GM23338 (cell line): ENCODE results near the gene RAD23B. TPM values are rescaled to one million over a fixed set of nuclear protein-coding genes. Genes with fewer than 3 reads are reported as not detected.
A peak's percentile ranks its signal among the peaks of the same experiment; 100 is the strongest.

ENCODE experiments used
- ATAC-seq: fragments of 200-7000 bp; cut with Tn5 transposase; 3 replicates; pipeline ENCODE4 v1.9.1; 2020
- DNase-seq: peaks from one replicate; pipeline ENCODE4 v3.0.0-alpha.2; 2015; ENCODE audit warnings: low spot score
- H2AFZ ChIP-seq: fragments of 200-600 bp; sonication (generic); 2 replicates; pipeline ENCODE4 v1.8.0; 2016; ENCODE audit warnings: antibody characterized with exemption, mild to moderate bottlenecking, moderate library complexity
- H3F3A ChIP-seq: fragments of 200-600 bp; sonication (generic); replicated peaks from 2 replicates; pipeline ENCODE4 v1.8.0; 2017; ENCODE audit warnings: antibody characterized with exemption, mixed run types, low read depth
- H3K27ac ChIP-seq: fragments of 200-600 bp; sonication (generic); 2 replicates; pipeline ENCODE4 v1.6.1; 2016; ENCODE audit warnings: low read depth
- H3K27me3 ChIP-seq: fragments of 200-600 bp; sonication (generic); 2 replicates; pipeline ENCODE4 v1.8.0; 2016; ENCODE audit warnings: mild to moderate bottlenecking, mixed run types, moderate library complexity; ENCODE audit not compliant: insufficient read depth
- H3K36me3 ChIP-seq: fragments of 200-600 bp; sonication (generic); 2 replicates; pipeline ENCODE4 v1.8.0; 2016; ENCODE audit warnings: mild to moderate bottlenecking; ENCODE audit not compliant: insufficient read depth
- H3K4me1 ChIP-seq: fragments of 200-600 bp; sonication (generic); 2 replicates; pipeline ENCODE4 v1.8.0; 2016; ENCODE audit warnings: mild to moderate bottlenecking, moderate library complexity; ENCODE audit not compliant: insufficient read depth
- H3K4me2 ChIP-seq: fragments of 200-600 bp; sonication (generic); 2 replicates; pipeline ENCODE4 v1.7.1; 2017; ENCODE audit warnings: mixed run types
- H3K4me3 ChIP-seq: fragments of 200-600 bp; sonication (generic); 2 replicates; pipeline ENCODE4 v1.6.1; 2016; ENCODE audit warnings: mixed run types
- H3K79me2 ChIP-seq: fragments of 200-600 bp; sonication (generic); replicated peaks from 2 replicates; pipeline ENCODE4 v1.8.0; 2017; ENCODE audit warnings: mild to moderate bottlenecking; ENCODE audit not compliant: insufficient read depth
- H3K9me2 ChIP-seq: fragments of 200-600 bp; sonication (generic); 2 replicates; pipeline ENCODE4 v1.8.0; 2017; ENCODE audit not compliant: insufficient read depth
- H4K20me1 ChIP-seq: fragments of 200-600 bp; sonication (generic); replicated peaks from 2 replicates; pipeline ENCODE4 v1.8.0; 2017; ENCODE audit warnings: mild to moderate bottlenecking; ENCODE audit not compliant: insufficient read depth
- H3K27ac Mint-ChIP-seq: 2 replicates; pipeline ENCODE4 v1.8.0; 2020; ENCODE audit warnings: inconsistent platforms, mild to moderate bottlenecking, moderate library complexity, mixed read lengths
- H3K27me3 Mint-ChIP-seq: 3 replicates; pipeline ENCODE4 v1.8.0; 2022; ENCODE audit warnings: low read depth, mild to moderate bottlenecking, moderate library complexity, mixed read lengths, inconsistent platforms; ENCODE audit not compliant: insufficient read depth, poor library complexity
- H3K36me3 Mint-ChIP-seq: 3 replicates; pipeline ENCODE4 v1.8.0; 2021; ENCODE audit warnings: low read depth, mild to moderate bottlenecking, inconsistent platforms, moderate library complexity, mixed read lengths
- H3K4me1 Mint-ChIP-seq: 3 replicates; pipeline ENCODE4 v1.8.0; 2020; ENCODE audit warnings: mild to moderate bottlenecking, inconsistent platforms, mixed read lengths
- H3K4me3 Mint-ChIP-seq: 3 replicates; pipeline ENCODE4 v1.8.0; 2021; ENCODE audit warnings: moderate library complexity, mild to moderate bottlenecking, inconsistent platforms, mixed read lengths
- H3K9me3 Mint-ChIP-seq: 3 replicates; pipeline ENCODE4 v1.8.0; 2020; ENCODE audit warnings: moderate library complexity, mild to moderate bottlenecking, inconsistent platforms, mixed read lengths
- CREB1 ChIP-seq: fragments of 250-450 bp; sonication (Bioruptor Pico); IDR thresholded peaks from 2 replicates; pipeline ENCODE4 v1.5.0; 2020; ENCODE audit warnings: low read depth, mild to moderate bottlenecking, moderate library complexity
- EZH2phosphoT487 ChIP-seq: fragments of 200-600 bp; sonication (generic); IDR thresholded peaks from one replicate; pipeline ENCODE4 v1.8.1; 2018; ENCODE audit warnings: antibody characterized with exemption; ENCODE audit not compliant: unreplicated experiment
- POLR2AphosphoS5 ChIP-seq: IDR thresholded peaks from 2 replicates; pipeline ENCODE4 v1.6.1; 2016; ENCODE audit warnings: antibody characterized with exemption, low read depth
- STAT1 ChIP-seq: IDR thresholded peaks from one replicate; pipeline ENCODE4 v1.6.1; 2016; ENCODE audit warnings: antibody characterized with exemption; ENCODE audit not compliant: unreplicated experiment
- ZNF114 ChIP-seq: fragments of 250-450 bp; sonication (Bioruptor Pico); IDR thresholded peaks from 2 replicates; pipeline ENCODE4 v1.5.0; 2020; ENCODE audit warnings: mild to moderate bottlenecking, moderate library complexity
- ZNF331 ChIP-seq: fragments of 250-450 bp; sonication (Bioruptor Pico); IDR thresholded peaks from 2 replicates; pipeline ENCODE4 v1.5.0; 2020; ENCODE audit warnings: low read depth, mild to moderate bottlenecking, moderate library complexity
- polyA plus RNA-seq: library from polyadenylated mRNA; unstranded; fragments of >200 nt; fragmentation: Nextera tagmentation; extraction: Ambion mirVana; gene quantifications from 2 replicates; pipeline ENCODE4 v1.2.1, GENCODE V29; 2016
- total RNA-seq: library from RNA; depleted of rRNA; stranded (reverse); fragments of >200 nt; shearing (Covaris generic); gene quantifications from 2 replicates; pipeline ENCODE4 v1.2.3, GENCODE V29; 2014
- TF ChIP-seq, protein P1 (sequence below): fragments of 250-450 bp; sonication (Bioruptor Pico); IDR thresholded peaks from 2 replicates; pipeline ENCODE4 v1.5.0; 2020; ENCODE audit warnings: mild to moderate bottlenecking, moderate library complexity
- TF ChIP-seq, protein P2 (sequence below), 2 experiments: fragments of 200-600 bp in 1 of 2; sonication (generic) in 1 of 2; conservative IDR thresholded peaks; 2 replicates each; pipeline versions ENCODE4 v1.5.1 to v1.6.1; 2016 to 2017; ENCODE audit warnings: antibody characterized with exemption in 2 of 2, low read depth in 2 of 2, mild to moderate bottlenecking in 2 of 2, moderate library complexity in 1 of 2
- TF ChIP-seq, protein P3 (sequence below): IDR thresholded peaks from 2 replicates; pipeline ENCODE4 v1.6.1; 2016; ENCODE audit warnings: antibody characterized with exemption

Gene RAD23B
- total and polyA plus RNA-seq, 2 experiments from 2014 or later: 31.1 to 137 TPM

DNA sequence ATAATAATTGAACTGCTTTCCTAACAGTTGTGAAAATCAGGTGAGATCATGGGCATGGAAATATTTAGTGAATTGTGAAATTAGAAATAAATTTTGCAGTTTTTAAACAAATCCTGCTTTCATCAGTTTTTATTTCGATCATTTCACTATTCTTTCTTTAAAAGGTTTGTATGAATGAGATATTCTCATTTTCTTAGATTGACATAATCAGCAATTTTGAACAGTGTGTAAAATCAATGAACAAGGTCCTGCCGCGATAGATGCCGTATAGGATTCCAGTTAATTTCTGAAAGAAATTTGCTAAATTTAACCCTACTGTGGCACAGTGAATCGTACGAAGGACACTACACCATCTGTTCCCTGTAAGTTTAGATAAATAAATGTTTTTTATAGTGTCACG lies 7.5 kb downstream of the RAD23B start:
- Mint-ChIP-seq H3K27me3 (peaks cover 2% of the 10 kb centered on the region), H3K27ac (no peak overlapping the region), H3K9me3 (no peaks in the 10 kb centered on the region), H3K4me3 (no peak overlapping the region), H3K4me1 (peaks cover 64% of the 10 kb centered on the region), H3K36me3 (no peaks in the 10 kb centered on the region; the same call in 2 of the 3 replicates)
- H3K4me3 ChIP-seq: peak overlapping the region; percentile 6
- H3K4me1 ChIP-seq: peaks cover 85% of the 10 kb centered on the region
- no peaks in the 10 kb centered on the region for H3K9me2 ChIP-seq
- DNase-seq (no peak), ATAC-seq (no peak)
- no peaks in the 10 kb centered on the region for H3K36me3 ChIP-seq
- H3K27me3 ChIP-seq: no peaks in the 10 kb centered on the region
- peak overlapping the region; percentile 66 for H3K4me2 ChIP-seq
- peaks cover 89% of the 10 kb centered on the region for H4K20me1 ChIP-seq
- TF ChIP-seq EZH2phosphoT487 (no peak), ZNF114 (CRISPR knock-in tag) (no peak), ZNF331 (CRISPR knock-in tag) (no peak), STAT1 (no peak), POLR2AphosphoS5 (no peak), CREB1 (CRISPR knock-in tag) (no peak)
- TF ChIP-seq, protein P1, sequence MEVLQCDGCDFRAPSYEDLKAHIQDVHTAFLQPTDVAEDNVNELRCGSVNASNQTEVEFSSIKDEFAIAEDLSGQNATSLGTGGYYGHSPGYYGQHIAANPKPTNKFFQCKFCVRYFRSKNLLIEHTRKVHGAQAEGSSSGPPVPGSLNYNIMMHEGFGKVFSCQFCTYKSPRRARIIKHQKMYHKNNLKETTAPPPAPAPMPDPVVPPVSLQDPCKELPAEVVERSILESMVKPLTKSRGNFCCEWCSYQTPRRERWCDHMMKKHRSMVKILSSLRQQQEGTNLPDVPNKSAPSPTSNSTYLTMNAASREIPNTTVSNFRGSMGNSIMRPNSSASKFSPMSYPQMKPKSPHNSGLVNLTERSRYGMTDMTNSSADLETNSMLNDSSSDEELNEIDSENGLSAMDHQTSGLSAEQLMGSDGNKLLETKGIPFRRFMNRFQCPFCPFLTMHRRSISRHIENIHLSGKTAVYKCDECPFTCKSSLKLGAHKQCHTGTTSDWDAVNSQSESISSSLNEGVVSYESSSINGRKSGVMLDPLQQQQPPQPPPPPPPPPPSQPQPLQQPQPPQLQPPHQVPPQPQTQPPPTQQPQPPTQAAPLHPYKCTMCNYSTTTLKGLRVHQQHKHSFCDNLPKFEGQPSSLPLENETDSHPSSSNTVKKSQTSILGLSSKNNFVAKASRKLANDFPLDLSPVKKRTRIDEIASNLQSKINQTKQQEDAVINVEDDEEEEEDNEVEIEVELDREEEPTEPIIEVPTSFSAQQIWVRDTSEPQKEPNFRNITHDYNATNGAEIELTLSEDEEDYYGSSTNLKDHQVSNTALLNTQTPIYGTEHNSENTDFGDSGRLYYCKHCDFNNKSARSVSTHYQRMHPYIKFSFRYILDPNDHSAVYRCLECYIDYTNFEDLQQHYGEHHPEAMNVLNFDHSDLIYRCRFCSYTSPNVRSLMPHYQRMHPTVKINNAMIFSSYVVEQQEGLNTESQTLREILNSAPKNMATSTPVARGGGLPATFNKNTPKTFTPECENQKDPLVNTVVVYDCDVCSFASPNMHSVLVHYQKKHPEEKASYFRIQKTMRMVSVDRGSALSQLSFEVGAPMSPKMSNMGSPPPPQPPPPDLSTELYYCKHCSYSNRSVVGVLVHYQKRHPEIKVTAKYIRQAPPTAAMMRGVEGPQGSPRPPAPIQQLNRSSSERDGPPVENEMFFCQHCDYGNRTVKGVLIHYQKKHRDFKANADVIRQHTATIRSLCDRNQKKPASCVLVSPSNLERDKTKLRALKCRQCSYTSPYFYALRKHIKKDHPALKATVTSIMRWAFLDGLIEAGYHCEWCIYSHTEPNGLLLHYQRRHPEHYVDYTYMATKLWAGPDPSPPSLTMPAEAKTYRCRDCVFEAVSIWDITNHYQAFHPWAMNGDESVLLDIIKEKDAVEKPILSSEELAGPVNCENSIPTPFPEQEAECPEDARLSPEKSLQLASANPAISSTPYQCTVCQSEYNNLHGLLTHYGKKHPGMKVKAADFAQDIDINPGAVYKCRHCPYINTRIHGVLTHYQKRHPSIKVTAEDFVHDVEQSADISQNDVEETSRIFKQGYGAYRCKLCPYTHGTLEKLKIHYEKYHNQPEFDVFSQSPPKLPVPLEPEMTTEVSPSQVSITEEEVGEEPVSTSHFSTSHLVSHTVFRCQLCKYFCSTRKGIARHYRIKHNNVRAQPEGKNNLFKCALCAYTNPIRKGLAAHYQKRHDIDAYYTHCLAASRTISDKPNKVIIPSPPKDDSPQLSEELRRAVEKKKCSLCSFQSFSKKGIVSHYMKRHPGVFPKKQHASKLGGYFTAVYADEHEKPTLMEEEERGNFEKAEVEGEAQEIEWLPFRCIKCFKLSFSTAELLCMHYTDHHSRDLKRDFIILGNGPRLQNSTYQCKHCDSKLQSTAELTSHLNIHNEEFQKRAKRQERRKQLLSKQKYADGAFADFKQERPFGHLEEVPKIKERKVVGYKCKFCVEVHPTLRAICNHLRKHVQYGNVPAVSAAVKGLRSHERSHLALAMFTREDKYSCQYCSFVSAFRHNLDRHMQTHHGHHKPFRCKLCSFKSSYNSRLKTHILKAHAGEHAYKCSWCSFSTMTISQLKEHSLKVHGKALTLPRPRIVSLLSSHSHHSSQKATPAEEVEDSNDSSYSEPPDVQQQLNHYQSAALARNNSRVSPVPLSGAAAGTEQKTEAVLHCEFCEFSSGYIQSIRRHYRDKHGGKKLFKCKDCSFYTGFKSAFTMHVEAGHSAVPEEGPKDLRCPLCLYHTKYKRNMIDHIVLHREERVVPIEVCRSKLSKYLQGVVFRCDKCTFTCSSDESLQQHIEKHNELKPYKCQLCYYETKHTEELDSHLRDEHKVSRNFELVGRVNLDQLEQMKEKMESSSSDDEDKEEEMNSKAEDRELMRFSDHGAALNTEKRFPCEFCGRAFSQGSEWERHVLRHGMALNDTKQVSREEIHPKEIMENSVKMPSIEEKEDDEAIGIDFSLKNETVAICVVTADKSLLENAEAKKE (CRISPR knock-in tag): no peak
- TF ChIP-seq, protein P2, sequence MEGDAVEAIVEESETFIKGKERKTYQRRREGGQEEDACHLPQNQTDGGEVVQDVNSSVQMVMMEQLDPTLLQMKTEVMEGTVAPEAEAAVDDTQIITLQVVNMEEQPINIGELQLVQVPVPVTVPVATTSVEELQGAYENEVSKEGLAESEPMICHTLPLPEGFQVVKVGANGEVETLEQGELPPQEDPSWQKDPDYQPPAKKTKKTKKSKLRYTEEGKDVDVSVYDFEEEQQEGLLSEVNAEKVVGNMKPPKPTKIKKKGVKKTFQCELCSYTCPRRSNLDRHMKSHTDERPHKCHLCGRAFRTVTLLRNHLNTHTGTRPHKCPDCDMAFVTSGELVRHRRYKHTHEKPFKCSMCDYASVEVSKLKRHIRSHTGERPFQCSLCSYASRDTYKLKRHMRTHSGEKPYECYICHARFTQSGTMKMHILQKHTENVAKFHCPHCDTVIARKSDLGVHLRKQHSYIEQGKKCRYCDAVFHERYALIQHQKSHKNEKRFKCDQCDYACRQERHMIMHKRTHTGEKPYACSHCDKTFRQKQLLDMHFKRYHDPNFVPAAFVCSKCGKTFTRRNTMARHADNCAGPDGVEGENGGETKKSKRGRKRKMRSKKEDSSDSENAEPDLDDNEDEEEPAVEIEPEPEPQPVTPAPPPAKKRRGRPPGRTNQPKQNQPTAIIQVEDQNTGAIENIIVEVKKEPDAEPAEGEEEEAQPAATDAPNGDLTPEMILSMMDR (conservative IDR thresholded peaks at IDR 0.05; ENCODE audit: low read depth in 2 of 2): no peak
- TF ChIP-seq, protein P3, sequence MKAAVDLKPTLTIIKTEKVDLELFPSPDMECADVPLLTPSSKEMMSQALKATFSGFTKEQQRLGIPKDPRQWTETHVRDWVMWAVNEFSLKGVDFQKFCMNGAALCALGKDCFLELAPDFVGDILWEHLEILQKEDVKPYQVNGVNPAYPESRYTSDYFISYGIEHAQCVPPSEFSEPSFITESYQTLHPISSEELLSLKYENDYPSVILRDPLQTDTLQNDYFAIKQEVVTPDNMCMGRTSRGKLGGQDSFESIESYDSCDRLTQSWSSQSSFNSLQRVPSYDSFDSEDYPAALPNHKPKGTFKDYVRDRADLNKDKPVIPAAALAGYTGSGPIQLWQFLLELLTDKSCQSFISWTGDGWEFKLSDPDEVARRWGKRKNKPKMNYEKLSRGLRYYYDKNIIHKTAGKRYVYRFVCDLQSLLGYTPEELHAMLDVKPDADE: no peak
- peaks cover 100% of the 10 kb centered on the region for H3K79me2 ChIP-seq
- H2AFZ ChIP-seq: no peak overlapping the region
- H3K27ac ChIP-seq: no peak overlapping the region
- no peaks in the 10 kb centered on the region for H3F3A ChIP-seq
